NCI-H1092 (cell line): ENCODE data around the gene USP9X.
"Not testable (repeated sequence)": the region's sequence is repeated elsewhere in the genome, so short reads cannot be mapped to it uniquely, and the experiment has no call there.

Experiments
- DNase-seq: peaks from one replicate; lab custom pipeline; 2025; lab: John Stamatoyannopoulos, UW

The USP9X gene

DNA sequence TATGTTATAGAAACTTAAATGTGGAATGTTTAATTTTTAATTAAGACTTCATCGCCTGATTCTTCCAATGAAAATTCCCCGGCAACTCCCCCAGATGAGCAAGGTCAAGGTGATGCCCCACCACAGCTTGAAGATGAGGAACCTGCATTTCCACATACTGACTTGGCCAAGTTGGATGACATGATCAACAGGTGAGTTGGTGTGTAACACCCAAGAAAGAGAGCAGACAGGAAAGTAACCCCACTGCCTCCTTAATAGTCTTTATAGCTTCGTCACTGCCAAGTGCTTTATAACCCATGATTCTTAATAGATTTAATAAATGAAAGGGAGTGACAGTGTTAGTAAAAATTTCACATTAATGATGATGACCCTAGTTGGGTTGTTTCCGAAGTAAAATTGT is 43.7 kb downstream of the USP9X start:
- no peak for DNase-seq

DNA sequence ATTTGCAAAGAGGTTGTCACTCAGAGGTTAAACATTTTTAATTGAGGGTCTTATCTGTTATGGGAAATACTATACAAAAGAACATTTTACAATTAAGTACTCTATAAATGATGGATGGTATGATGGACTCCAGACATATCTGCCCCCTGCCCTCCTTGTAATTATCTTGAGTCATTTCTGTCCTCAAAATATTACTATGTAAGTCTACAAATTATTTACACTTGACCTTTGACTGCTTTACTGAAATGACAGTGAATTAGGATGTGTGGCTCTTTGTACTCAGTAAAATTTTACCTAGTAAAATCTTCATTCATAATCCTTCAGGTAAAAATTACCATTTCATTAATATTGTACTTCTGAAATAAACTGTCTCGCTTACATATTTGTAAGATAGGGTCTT is 46.5 kb downstream of the USP9X start:
- no peak for DNase-seq

DNA sequence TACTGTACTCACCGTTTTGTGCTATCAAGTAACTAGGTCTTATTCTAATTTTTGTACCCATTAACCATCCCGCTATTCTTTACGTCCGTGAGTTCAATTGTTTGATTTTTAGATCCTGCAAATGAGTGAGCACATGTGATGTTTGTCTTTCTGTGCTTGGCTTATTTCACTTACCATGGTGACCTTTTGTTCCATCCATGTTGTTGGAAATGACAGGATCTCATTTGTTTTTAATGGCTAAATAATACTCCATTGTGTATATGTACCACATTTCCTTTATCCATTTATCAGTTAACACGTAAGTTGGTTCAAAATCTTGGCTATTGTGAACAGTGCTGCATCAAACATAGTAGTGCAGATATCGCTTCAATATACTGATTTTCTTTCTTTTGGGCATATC is 48.3 kb downstream of the USP9X start:
- no peak for DNase-seq

DNA sequence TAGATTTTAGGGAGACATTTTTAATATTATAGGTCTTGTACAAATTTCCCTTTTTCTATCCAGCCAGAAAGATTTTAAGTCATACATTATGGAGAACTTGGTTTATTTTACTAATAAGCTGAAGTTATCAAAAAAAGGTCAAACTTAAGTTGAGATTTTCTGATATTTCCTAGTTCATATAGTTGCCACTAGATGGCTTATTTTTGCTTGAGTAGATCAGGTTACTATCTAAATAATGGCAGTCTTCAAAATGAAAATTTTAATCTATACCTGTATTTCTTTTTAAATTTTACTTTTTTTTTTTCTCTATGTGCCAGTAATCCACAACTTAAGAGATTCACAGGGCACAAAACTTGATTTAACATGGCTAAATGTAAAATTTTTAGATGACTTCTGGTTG is 52.3 kb downstream of the USP9X start:
- DNase-seq: no peak

DNA sequence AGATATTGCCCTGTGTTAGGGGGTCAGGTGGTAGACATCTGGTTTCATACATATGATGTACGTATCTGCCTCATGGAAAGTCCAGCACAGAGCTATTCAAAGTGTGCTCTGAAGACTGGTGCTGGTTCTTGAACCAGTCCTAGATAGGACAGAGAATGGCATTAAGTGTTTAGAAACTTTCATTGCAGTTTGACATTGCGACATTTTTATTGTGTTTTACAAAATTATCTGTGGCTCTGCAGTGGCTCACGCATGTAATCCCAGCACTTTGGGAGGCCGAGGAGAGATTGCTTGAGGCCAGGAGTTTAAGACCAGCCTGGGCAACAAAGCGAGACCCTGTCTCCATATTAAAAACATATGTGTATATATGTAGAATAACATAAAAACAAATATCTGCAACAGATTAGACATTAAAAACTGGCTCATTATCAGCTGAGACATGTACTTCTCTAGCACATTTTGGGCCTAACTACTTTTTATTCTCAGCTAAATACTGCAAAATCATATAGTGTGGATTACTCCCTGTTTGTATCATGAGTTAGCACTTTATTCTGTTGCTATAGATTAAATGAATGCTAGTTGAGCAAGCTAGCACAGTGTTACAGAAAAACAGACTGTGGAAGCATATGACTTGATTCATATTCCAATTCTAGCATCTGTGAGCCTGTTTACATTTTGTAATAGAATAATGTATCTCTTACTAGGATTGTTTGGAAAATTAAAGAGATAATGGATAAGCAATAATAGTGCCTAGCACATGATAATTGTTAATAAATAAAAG is 57.1 kb downstream of the USP9X start:
- DNase-seq: no peak

DNA sequence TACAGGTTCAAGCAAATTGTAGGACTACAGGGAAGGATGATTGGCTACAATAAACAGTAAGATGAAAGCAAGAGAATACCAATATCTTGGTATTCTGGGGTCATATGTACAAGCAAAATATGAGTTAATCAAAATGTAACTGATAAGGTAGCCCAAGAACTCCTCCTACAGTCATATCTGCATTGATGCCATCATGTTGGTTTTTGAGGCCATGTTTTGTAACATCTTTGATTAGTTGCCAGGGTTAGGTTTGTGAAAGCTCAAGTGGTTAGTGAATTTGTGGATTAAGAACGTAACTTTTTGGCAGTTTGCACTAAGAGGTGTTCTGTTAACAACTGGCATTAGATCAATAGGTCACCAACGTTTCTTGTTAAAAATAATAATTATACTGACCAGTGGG is 59.6 kb downstream of the USP9X start:
- DNase-seq: no peak

DNA sequence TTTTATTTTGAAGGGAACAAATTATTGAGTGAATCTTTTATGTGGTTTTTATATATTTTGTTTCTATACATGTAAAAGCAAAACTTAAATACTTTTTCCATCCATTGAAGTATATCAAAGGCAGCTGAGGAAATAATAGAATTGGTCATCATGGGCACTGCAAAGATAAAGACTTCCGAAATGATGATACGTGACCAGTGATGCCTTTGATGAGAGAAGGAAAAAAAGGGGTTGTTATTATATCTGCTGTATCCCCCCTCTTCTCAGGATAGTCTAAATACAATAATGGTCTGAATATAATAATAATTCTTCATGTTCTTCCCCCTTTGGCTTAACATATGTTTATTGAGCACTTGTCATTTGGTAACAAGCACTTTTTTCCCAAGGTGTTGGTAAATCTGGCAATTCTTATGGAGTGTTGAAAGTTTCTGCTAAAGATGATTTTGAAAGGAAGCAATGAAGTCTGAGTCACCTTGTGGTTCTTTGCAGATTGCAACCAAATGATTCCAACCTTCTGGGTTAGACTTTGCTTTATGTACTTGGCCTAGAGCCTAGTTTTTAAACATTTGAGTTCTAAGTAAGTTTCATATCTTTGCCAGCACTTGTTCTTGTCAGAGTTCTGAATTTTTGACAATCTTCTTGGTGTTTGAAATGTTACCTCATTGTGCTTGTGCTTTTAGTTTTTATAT is 60.8 kb downstream of the USP9X start:
- no peak for DNase-seq

DNA sequence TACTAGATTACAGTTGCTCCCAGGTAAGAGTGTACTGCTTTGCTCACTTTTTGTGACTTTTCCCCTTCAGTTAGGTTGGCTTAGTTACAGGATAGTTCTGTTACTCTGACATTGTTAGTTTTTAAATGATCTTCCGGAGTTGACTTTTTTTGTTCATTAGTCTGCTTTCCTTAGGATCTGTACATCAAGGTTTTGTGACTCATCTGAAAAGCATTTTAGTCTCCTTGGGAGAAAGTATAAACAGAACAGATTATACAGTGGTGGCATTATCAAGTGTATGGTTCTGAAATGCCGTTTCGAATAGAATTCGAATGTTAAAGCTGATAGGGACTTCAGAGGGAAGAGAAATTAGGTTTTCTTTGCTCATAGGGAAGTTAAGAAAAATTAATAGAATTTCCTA is 63.3 kb downstream of the USP9X start:
- no peak for DNase-seq

DNA sequence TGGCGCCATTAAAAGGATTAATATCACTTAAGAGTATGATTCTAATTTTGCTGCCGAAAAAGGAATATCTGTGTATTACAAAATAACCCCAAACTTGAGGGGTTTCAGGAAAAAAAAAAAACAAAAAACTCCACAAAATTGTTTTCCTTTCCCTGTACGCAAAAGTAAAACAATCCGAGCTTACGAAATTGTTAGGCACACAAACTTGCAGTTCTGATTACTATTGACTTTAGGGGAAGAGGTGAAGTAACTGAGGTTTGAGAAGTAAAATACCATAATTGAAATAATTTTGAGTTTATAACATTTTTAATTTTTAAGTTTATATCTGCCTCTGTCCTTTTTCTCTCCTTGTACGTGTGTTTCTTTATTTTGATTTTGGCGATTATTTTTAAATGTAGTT is 64.8 kb downstream of the USP9X start:
- no peak for DNase-seq

DNA sequence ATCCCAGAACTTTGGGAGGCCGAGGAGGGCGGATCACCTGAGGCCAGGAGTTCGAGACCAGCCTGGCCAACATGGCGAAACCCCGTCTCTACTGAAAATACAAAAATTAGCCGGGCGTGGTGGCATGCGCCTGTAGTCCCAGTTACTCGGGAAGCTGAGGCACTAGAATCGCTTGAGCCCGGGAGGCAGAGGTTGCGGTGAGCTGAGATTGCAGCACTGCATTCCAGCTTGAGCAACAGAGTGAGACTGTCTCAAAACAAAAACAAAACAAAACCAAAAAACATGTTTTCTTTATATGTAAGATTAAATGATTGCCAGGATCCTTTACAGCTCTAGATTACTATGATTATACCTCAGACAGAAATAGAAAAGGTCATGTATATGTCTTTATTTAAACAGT is 66.5 kb downstream of the USP9X start:
- DNase-seq: not testable (repeated sequence)

DNA sequence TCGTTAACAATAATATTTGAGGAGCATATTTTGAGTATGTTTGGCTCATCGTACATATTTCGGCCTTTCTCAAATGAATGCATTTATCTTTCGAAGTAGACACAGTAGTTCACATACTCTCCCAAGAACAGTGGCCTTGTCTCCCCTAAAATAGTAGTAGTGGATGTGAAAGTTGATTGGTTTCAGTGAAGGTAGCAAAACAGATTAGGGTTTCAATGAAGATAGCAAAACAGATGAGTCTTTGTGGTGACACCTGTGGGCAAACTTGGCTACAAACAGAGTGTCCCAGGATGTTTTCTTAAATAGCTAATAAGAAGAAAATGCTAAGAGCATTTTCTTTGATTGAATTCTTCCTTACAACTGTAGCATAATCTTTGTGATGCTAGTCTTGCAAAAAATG is 67.0 kb downstream of the USP9X start:
- no peak for DNase-seq

DNA sequence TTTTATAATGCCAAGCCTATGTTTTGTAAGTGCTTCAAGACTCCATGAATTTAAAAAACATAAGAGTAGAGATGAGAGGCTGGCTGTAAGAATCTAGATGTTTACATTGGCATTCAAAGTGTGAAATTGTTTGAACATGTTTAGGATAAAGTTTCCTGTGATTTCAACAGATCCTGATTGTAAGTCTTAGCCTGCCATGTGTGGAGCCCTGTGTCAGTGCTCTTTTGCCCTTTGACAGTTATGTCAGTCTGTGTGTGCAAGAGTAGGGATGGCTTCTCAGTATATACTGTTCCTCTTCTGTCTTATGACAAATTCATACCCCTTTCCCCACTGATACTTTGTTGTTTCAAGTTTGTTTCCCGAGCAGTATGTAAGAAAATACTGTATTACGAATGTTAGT is 68.2 kb downstream of the USP9X start:
- no peak for DNase-seq

DNA sequence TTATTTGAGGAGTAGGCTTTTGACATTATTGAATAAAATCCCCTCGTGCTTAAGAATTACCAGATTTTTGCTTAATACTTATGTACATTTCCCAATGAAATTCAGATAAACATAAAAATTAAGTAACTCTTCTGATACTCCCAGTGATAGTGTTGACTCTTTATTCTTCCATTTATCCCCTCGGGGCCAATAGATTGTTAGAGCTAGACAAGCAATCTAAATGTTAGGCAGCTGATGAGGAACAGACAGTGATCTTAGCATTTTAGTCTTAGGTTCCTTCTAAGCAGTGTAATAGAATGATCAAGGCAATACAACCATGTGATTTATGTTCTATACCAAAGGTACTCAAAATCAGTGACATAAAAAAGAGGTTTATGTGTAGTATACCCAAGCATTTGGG is 68.7 kb downstream of the USP9X start:
- no peak for DNase-seq

DNA sequence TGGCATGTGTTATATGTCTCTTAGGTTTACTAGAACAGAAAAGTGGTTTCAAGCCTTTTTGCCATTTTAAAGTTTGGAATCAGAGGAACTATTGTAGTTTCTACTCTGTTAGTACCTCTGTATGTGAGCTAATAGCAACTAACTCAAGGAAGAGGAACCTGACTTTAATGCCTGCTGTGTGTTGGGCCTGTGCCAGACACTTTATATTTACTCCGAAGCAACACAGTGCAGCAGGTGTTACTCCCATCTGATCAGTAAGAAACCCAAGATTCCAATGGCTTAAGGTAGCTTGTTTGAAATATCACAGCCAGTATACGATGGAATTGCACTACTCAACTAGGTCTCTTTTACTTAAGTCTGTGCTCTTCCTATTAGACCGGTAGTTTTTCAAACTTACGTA is 79.2 kb downstream of the USP9X start:
- DNase-seq: no peak

DNA sequence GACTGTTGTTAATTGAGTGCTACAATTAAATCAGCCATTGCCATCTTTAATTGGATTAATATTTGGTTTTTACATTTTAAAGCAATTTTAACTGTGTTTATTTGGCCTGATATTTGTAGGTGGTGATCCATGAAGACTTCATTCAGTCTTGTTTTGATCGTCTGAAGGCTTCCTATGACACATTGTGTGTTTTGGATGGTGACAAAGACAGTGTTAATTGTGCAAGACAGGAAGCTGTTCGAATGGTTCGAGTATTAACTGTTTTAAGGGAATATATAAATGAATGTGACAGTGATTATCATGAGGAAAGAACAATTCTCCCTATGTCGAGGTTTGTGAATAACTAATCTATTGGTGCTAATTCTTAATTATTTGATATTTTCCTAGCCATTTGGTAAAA is 82.6 kb downstream of the USP9X start:
- DNase-seq: no peak

DNA sequence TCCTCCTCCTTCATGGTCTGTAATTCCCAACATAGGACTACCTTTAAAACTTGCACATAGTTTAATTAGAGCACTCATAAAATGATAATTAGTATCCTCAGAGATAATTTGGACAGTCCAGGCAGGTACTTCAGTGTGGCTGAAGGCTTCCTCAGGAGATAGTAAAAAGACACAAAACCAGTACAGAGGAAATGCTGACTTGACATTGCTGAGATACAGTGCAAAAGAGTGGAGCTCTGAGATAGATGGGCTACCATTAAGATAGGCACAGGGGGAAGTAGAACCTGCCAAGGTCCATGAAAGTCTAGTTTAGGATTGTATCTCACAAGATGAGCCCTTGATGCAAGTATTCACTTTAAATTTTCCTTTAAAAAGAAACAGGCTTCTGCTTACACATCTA is 91.0 kb downstream of the USP9X start:
- no peak for DNase-seq

DNA sequence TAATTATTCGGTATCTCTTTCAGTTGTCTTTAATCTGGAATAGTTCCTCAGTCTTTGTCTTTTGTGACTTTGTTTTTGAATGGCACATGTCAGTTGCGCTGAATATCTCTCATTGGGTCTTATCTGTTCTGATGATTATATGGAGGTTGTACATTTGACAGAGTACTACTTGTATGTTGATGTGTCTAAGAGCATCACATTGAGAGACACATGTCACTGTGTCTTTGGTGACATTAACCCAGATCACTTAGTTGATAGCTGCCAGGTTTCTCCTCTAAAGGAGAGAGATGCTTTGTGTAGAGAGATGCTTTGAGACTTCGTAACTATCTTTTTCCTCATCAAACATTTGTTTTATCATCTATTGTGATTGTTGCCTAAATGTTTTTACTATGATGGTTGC is 92.1 kb downstream of the USP9X start:
- DNase-seq: no peak

DNA sequence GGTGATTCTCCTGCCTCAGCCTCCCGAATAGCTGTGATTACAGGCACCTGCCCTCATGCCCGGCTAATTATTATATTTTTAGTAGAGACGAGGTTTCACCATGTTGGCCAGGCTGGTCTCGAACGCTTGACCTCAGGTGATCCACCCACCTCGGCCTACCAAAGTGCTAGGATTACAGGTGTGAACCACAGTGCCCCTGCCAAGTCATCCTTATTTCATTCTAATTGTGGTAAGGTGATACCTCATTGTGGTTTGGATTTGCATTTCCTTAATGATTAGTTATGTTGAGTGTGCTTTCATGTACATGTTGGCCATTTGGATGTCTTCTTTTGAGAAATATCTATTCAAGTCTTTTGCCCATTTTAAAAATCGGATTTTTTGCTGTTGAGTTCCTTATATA is 93.0 kb downstream of the USP9X start:
- no peak for DNase-seq

DNA sequence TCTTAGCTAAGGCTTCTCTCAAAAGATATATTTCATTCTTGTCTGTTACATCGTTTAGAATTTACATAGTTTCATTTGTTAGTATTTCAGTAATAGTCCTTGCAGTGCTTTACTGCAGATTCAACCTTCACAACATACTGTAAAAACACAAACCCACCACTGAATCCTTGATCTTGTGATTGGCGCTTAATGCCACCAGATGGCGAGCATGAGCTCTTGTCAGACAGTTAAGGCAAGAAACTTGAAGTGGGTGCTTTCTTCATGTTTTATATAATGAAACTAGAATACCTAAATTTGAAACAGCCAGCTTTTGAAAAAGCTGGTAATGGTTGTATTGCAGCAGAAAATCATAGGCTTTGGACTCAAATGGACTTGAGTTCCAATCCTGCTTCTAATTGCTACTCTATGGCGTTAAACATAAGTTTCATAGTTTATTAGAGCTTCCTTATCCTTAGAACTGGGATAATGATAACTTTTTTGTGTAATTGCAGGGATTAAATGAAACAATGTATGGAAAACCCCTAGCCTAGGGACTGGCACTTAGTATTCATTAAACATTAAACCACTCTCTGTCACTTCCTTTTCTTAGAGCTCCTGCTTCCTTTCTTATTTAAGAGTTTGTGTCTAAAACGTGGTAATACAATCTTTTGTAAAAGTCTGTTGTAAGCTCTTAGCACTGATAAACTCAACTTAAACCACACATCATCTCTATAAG is 95.1 kb downstream of the USP9X start:
- DNase-seq: peak; percentile 1

DNA sequence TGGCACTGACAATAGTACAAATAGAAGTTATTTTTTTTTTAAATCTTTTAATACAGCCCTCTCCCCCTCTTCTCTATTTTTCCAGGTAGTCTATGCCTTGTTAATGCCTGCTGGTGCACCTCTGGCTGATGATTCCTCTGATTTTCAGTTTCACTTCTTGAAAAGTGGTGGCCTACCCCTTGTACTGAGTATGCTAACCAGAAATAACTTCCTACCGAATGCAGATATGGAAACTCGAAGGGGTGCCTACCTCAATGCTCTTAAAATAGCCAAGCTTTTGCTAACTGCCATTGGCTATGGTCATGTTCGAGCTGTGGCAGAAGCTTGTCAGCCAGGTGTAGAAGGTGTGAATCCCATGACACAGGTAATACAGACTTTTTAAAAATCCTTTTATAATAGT is 99.1 kb downstream of the USP9X start:
- no peak for DNase-seq

DNA sequence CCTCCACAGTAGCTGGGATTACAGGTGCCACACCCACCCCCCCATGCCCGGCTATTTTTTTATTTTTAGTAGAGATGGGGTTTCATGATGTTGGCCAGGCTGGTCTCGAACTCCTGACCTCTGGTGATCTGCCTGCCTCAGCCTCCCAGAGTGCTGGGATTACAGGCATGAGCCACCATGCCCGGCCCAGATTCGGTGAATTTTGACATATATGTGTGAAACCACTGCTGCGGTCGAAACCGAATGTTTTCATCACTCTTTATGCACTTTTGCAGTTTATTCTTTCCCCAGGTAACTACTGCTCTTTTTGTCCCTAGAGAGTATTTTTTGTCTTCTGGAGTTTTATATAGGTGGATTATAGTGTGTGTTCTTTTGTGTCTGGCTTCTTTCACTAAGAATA is 101.7 kb downstream of the USP9X start:
- DNase-seq: not testable (repeated sequence)

DNA sequence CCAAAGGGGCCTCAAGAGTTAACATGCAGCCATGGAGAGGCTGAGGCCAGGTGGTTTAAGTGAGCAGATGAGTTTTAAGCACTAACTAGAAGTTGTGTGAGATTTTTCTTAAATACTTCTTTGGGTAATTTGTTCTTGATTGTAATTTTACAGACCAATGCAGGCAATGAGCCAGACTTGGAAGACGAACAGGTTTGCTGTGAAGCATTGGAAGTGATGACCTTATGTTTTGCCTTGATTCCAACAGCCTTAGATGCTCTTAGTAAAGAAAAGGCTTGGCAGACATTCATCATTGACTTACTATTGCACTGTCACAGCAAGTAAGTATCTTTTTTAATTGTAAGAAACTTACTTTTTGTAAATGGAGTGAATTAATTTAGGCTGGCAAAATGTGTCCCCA is 103.9 kb downstream of the USP9X start:
- no peak for DNase-seq

DNA sequence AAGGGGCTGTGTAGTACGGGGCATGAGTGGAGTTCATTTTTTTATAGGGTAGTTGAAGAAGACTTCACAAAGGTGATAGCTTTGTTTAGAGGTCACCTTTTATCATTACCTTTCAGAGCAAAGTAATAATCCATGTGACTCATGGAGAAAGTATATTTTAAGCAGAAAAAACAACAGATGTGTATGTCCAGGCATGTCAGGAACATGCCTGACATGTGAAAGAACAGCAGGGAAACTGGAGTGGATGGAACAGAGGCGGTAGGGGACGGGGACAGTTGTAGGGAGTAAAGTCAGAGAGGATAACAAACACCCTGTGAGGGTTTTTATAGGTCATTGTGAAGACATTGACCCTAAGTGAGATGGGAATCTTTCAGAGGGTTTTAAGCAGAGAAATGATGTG is 107.6 kb downstream of the USP9X start:
- no peak for DNase-seq
